TTC549 (cell line): ENCODE measurements around the gene AIF1L.

ENCODE experiments used
- FAIRE-seq: peaks from 2 replicates; lab custom pipeline; 2012; peaks lifted over from hg19 to GRCh38; lab: Jason Lieb, UNC

Gene AIF1L

GRCh38 chr9:131167936-131168335 is 71.6 kb downstream of the AIF1L start:
- no peak for FAIRE-seq

- no peak for FAIRE-seq
These were observed 73.4 kb downstream of the AIF1L start for GRCh38 chr9:131169563-131170240.
